GM12872 (cell line): ENCODE measurements around the gene MIGA1.

Experiments used
- TF ChIP-seq, protein P1 (sequence below): IDR thresholded peaks from 3 replicates; pipeline ENCODE4 v1.5.1; 2011; ENCODE audit warnings: low read depth, mild to moderate bottlenecking, low read length, moderate library complexity; ENCODE audit not compliant: insufficient read depth

MIGA1 gene

DNA sequence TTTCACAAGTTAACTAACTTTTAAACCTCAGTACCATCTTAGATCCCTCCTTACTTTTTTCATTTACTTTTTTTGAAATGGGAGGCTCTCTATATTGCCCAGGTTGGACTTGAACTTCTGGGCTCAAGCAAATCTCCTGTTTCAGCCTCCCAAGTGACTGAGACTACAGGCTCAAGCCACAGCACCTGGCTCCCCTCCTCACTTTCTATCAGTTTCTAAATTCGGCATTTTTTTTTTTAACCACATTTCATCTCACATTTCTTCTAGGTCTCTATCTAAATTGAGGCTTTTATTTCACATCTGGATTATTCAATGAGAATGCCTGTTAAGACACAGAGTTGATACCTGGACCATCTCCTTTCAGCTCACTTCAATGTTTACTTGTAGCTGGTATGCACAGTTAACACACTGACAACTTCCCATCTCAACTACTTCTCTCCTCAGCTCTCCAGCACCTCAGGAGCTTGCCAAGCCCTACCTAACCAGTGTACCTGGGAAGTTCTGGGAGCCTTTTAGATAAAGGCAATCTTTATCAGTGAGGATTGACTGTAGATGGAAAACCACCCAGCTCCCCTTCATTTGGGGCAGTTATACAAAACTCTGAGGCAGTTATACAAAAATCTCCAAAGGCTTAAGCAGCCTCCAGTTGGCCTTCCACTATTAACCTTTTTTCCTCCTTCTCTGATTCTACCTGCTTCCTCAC is 23.2 kb upstream of the MIGA1 start:
- TF ChIP-seq, protein P1, sequence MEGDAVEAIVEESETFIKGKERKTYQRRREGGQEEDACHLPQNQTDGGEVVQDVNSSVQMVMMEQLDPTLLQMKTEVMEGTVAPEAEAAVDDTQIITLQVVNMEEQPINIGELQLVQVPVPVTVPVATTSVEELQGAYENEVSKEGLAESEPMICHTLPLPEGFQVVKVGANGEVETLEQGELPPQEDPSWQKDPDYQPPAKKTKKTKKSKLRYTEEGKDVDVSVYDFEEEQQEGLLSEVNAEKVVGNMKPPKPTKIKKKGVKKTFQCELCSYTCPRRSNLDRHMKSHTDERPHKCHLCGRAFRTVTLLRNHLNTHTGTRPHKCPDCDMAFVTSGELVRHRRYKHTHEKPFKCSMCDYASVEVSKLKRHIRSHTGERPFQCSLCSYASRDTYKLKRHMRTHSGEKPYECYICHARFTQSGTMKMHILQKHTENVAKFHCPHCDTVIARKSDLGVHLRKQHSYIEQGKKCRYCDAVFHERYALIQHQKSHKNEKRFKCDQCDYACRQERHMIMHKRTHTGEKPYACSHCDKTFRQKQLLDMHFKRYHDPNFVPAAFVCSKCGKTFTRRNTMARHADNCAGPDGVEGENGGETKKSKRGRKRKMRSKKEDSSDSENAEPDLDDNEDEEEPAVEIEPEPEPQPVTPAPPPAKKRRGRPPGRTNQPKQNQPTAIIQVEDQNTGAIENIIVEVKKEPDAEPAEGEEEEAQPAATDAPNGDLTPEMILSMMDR = no peak

DNA sequence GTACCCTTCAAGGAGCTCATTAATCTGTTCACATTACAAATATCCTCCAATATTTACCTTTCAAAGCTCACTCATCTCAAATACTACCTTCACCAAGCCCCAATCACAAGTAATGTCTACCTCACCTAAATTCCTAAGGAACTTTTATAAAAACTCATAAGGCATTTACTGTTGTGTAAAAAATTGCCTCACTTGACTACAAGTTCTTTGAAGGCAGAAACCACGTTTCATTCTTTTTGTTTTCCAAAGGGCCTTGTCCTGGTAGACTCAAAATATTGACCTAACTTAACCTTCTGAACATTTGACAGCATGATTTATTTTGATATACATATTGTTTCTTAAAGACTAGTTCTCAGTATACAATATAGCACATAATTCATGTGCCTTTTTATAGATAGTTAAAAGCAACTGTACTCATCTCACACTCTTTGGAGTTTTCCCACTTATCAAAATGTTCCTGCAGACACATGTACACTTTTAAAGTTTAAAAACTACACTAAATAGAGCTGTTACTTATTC is 22.3 kb upstream of the MIGA1 start:
- TF ChIP-seq, protein P1 = no peak

DNA sequence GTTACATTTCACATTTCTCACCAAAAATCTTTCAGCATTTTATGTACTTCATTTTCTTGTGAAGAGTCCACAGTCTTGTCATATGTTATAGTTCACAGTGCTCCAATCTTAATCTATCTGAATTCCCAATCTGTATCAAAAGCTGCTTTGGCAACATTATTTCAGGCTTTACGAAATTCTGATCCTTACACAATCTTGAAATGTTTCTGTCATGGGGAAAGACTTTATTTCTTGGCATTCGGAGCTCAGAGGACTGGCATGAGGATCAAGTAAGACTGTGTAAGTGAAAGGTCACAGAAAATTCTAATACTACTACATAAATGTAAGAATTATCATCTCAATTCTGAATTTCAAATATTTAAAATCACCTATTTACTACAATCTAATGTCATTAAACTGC is 21.8 kb upstream of the MIGA1 start:
- TF ChIP-seq, protein P1 = no peak

DNA sequence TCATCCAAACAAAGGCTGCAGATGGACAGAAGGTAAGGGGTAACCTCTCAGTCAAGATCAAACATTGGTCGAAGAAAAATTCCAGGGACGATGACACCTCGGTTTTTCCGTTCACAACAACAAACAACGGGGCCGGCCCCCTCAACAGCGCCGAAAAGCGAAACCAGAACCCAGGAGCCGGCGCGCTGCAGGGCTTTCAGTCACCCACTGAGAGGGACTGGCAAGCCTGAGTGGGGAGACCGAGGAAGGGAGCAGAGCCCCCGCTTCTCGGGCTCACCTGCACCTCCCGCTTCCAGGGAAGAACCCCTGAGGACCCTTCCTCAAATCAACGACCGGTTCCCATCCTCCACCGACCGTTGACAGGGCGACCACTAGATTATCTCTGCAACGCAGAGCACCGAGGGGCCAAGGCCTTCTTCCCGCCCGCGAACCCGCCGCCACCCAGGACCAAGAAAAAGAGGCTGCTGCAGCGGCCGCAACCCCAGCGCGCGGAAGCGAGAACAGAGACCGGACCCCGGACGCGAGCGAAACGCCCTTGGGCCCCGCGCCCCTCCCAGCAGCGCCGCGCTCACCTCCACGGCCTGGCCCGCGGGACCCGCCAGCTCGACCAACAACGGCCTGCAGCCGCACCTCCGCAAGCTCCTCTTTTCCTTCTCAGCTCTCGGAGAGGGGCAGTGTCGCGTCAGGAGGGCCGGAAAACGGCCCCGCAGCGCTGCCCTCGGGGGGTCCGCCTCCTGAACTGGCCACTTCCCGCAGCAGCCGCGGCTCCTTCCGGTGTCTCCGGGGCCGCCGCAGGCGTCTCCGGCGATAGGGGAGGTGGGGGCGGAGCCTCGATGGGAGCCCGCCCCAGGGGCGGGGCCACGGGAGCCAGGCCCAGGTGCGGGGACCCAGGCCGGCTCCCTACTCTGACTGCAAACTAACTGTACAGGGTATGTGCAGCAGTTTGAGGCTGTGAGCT is 20.1 kb upstream of the MIGA1 start, which contains the start of gene USP33:
TSS of gene USP33 (minus strand) at position 782 of the 958 bp plus-strand sequence. CDS start 18,155 bp downstream, outside the sequence.
- TF ChIP-seq, protein P1 = no peak

DNA sequence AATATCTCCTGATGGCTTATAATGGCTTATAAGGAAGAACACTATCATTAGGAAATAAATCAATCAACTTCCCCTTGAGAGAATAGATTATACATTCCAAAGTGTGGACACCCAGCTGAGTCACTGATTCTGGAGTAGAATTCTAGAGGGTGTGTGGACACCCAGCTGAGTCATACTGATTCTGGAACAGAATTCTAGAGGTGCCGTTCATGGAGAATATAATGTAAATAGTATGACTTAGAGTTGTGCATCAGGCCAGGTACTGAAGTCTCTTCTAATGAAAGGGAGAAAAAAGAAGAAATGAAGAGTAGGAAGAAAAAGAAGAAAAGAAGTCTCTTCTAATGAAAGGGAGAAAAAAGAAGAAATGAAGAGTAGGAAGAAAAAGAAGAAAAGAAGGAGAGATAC is 17.4 kb upstream of the MIGA1 start:
- TF ChIP-seq, protein P1 = no peak

DNA sequence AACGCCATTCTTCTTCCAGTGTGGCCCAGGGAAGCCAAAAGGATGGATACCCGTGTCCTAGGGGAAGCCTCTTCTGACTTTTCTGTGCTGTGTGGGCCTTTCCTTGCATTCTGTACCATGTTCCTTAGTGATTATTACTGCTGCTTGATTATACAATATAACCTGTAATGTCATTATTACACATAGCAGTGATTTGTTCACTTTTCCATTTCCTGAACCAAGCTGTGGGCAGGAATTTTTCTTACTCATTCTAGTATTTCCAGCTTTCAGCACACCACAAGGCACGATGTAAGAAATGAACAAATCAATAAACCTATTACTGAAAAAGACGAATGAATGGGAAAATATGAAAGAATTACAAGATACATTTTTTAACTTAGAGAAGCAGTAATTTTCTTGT is 11.4 kb upstream of the MIGA1 start:
- TF ChIP-seq, protein P1 = no peak
